ENCODE measurements around the gene PACS1.

The PACS1 gene

DNA sequence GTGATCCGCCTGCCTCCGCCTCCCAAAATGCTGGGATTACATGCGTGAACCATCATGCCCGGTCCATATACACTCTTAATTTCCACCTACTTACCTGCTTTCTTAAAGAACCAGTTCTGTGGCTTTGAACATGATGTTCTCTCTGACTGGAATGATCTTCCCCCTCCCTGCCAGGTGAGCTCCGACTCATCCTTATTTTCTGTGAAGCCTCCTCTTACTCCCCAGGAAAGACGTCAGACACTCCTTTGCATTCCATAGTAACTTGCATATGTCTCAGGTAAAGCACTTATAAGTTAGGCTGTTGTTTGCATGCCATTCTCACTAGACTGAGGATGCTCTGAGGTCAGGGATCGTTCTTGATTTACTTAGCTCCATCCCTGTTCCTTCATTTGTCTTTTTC lies 106.6 kb downstream of the PACS1 start:
- TF ChIP-seq, protein P1, sequence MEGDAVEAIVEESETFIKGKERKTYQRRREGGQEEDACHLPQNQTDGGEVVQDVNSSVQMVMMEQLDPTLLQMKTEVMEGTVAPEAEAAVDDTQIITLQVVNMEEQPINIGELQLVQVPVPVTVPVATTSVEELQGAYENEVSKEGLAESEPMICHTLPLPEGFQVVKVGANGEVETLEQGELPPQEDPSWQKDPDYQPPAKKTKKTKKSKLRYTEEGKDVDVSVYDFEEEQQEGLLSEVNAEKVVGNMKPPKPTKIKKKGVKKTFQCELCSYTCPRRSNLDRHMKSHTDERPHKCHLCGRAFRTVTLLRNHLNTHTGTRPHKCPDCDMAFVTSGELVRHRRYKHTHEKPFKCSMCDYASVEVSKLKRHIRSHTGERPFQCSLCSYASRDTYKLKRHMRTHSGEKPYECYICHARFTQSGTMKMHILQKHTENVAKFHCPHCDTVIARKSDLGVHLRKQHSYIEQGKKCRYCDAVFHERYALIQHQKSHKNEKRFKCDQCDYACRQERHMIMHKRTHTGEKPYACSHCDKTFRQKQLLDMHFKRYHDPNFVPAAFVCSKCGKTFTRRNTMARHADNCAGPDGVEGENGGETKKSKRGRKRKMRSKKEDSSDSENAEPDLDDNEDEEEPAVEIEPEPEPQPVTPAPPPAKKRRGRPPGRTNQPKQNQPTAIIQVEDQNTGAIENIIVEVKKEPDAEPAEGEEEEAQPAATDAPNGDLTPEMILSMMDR (IDR thresholded peaks at IDR 0.05; ENCODE audit: insufficient read depth, low read length, missing control alignments) = no peak
- no peak for DNase-seq (ENCODE audit: low read depth, low spot score)
- ChIA-PET POLR2A (no interaction called here), CTCF (interaction anchor here (1.1 to 1.2 kb wide), 2 partner anchors 17 to 32 kb away, joined by 3 read pairs; no protein-coding TSS in a partner anchor)
- no peak overlapping the region for H3K4me3 ChIP-seq (ENCODE audit: low read depth, low read length)

DNA sequence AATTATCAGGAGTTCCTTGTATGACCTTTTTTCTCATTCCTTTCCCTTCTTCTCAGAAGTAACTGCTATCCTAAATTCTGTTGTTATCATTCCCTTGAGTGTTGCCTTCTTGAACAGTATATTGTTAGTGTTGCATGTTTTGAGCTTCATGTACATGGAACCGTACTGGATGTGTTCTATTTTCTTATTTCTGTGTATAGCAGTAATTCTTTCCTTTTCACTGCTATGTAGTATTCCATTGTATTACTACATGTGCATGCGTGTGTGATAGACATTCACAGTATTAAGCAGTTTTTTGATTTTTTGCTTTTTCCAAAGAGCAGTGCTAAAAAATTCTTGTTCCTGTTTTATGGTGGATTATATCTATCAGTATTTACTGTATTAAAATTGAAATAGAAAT lies 108.1 kb downstream of the PACS1 start:
- DNase-seq (ENCODE audit: low read depth, low spot score) = no peak
- H3K4me3 ChIP-seq (ENCODE audit: low read depth, low read length) = no peak overlapping the region
- CTCF ChIA-PET = interaction anchor here (1.5 kb wide), 1 partner anchor 110 kb away, joined by 4 read pairs; no protein-coding TSS in a partner anchor
- POLR2A ChIA-PET = no interaction called here
- TF ChIP-seq, protein P1 (IDR thresholded peaks at IDR 0.05; ENCODE audit: insufficient read depth, low read length, missing control alignments) = no peak

DNA sequence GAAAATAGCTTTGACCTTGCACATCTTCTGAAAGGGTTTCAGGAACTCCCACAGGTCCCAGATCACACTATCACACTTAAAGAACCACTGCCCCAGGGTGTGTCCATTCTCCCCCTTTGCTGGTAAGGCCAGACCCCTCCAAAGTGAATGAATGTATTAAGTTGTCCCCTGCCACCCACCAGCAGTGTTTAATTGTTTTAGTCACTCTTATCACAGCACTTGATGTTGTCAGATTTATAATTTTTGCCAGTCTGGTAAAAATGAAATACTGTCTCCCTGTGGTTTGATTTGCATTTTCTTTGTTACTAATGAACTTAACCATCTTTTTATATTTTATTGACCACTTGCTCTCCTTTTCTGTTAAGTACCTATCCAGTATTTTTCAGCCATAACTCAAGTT lies 108.8 kb downstream of the PACS1 start:
- TF ChIP-seq, protein P1 (IDR thresholded peaks at IDR 0.05; ENCODE audit: insufficient read depth, low read length, missing control alignments) = no peak
- no peak overlapping the region for H3K4me3 ChIP-seq (ENCODE audit: low read depth, low read length)
- no peak for DNase-seq (ENCODE audit: low read depth, low spot score)
- CTCF ChIA-PET = interaction anchor here (1.5 kb wide), 1 partner anchor 110 kb away, joined by 4 read pairs; no protein-coding TSS in a partner anchor
- POLR2A ChIA-PET = interaction anchor here (0.6 kb wide), 1 partner anchor 8 kb away, joined by 4 read pairs; no protein-coding TSS in a partner anchor

DNA sequence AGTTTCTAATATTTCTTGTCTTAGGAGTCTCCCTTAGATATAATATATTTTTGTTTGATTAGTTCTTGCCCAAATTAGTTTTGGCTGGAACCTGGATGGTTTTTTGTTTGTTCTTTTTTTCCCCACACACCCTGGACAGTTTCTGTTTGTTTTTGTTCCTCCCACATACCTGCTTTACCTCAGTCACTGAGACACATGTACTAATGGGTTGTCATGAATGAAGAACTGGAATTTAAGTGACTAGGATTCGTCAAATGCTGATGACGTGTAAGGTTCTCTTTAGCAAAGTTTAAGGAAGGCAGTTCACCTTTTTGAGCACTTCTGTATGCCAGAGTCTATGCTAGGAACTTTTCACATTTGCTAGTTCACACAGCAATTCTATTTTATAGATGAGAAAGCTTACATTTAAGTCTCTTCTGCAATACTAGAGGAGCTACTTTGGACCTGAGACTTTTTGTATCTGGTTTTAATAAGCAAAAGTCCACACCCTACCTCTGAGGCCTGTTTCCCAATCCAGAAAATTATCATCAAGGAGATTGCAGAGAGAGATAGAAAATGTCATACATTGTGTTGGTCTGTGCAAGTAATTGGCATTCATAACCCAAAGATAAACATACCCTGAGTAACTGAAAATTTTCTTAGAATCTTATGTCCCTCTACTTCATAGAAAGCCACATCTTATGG lies 111.7 kb downstream of the PACS1 start:
- TF ChIP-seq, protein P1 (IDR thresholded peaks at IDR 0.05; ENCODE audit: insufficient read depth, low read length, missing control alignments) = no peak
- ChIA-PET POLR2A (no interaction called here), CTCF (interaction anchor here (0.7 to 1.1 kb wide), 2 partner anchors 40 to 1169 kb away, joined by 3 read pairs; no protein-coding TSS in a partner anchor)
- no peak overlapping the region for H3K4me3 ChIP-seq (ENCODE audit: low read depth, low read length)
- no peak for DNase-seq (ENCODE audit: low read depth, low spot score)

DNA sequence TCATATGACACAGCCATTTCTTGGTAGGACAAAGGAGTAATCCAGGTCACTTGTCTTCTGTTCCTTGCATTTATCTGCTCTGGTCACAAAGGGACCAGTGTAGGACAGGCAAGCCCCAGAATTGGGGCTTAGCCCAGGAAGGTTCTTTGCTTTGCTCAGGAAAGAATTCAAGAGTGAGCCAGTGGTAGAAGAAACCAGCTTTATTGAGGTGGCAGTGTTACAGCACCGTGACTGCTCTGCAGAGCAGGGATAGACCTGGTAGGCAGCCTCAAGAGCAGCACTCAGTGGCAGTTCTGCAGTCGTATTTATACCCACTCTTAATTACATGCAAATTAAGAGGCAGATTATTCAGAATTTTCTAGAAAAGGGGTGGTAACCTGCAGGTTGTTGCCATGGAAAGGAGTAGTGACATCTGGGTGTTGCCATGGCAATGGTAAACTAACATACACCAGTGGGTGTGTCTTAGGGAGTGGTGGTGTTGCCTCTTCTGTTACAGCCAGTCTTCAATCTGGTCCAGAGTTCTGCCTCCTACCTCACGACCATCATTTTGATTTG lies 113.5 kb downstream of the PACS1 start:
- DNase-seq (ENCODE audit: low read depth, low spot score) = no peak
- ChIA-PET CTCF (no interaction called here), POLR2A (no interaction called here)
- H3K4me3 ChIP-seq (ENCODE audit: low read depth, low read length) = no peak overlapping the region
- TF ChIP-seq, protein P1 (IDR thresholded peaks at IDR 0.05; ENCODE audit: insufficient read depth, low read length, missing control alignments) = no peak

DNA sequence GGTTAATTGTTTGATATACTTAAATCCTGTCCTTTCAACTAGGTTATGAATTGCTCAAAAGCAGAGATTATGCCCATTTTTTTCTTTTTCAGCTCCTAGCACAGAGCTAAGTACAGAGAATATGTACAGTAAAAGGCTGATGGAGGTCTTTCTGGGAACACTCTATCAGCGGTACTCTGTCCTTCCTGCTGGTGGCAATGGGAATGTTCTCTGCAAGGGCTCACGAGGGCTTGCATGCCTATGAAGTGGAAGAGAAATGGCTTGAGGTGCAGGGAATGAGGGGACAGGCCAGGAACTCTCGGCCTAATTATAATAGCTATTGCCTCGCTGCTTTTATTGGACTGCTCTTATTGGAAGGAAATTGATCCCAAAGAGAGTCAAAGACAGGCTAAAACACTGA lies 114.7 kb downstream of the PACS1 start:
- no peak overlapping the region for H3K4me3 ChIP-seq (ENCODE audit: low read depth, low read length)
- TF ChIP-seq, protein P1 (IDR thresholded peaks at IDR 0.05; ENCODE audit: insufficient read depth, low read length, missing control alignments) = no peak
- ChIA-PET POLR2A (no interaction called here), CTCF (interaction anchor here (0.6 kb wide), 1 partner anchor 162 kb away, joined by 3 read pairs; no protein-coding TSS in a partner anchor)
- DNase-seq (ENCODE audit: low read depth, low spot score) = no peak
